NCI-H526 treated with DMSO at 0.1 percent for 48 hours (cell line): ENCODE data around the gene CCDC92B.
"Not testable (repeated sequence)": the region's sequence is repeated elsewhere in the genome, so short reads cannot be mapped to it uniquely, and the experiment has no call there.

Experiments
- DNase-seq: peaks from one replicate; lab custom pipeline; 2025; lab: John Stamatoyannopoulos, UW

The CCDC92B gene

GRCh38 chr17:2749058-2749783 lies at the start of gene CCDC92B:
TSS of gene CCDC92B (minus strand) at chr17:2749652. CDS start at chr17:2735145, 14,507 bp downstream.
- DNase-seq: peak; percentile 38

DNA sequence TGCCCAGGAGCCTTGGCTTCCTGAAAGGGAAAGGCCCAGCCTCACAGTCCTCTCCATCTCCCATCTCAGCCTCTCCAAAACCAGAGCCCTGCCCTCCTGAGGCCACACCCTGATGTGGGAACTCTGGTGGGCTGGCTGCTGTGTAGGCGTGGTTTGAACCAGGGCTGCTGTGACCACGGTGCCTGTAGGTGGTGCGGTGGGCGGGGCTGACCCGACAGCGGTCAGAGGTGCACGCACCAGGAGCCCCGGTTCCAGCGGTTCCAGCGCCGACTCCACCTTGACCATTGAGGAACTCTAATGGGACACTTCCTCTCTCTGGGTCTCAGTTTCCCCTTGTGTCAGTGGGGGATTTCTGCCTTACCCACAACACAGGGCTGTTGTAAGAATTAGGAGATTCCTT lies 49.2 kb upstream of the CCDC92B start:
- DNase-seq: no peak

DNA sequence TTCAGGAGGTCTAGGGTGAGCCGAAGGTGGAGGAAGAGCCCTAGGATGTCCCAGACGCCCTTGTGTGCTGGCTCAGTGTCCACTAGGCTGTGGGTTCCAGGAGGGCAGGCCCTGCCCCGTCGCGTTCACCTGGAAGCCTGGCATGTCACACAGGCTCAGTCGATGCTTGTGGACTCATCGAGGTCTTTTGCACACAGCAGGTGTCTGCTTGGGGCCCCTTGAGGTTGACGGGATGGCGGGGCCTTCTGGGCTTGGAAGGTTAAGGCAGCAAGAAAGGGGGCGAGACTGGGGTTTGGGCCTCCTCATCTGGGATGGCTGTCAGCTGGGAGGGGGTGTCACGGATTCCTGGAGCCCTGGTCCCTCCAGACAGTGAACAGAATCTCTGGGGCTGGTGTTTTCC lies 48.7 kb upstream of the CCDC92B start:
- no peak for DNase-seq

DNA sequence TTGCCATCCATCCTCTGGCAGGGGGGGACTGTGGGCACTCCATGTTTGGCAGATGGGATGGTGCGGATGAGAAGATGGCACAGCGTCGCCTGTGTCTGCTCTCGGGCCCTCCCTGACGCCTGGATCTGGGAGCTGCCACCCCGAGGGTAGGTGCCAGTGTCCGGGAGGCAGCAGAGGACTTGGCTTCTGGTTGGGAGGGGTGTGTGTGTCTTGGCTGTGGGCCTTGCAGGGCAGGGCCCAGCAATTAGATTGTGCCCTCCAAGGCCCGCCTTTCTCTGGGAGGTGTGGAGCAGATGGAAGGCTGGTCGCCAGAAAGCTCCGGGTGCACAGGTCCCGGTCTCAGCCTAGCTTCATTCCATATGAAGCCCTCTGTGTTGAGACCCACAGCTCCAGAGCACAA lies 48.2 kb upstream of the CCDC92B start:
- no peak for DNase-seq

- DNase-seq: no peak
Observed at GRCh38 chr17:2797226-2797625, 47.8 kb upstream of the CCDC92B start.

DNA sequence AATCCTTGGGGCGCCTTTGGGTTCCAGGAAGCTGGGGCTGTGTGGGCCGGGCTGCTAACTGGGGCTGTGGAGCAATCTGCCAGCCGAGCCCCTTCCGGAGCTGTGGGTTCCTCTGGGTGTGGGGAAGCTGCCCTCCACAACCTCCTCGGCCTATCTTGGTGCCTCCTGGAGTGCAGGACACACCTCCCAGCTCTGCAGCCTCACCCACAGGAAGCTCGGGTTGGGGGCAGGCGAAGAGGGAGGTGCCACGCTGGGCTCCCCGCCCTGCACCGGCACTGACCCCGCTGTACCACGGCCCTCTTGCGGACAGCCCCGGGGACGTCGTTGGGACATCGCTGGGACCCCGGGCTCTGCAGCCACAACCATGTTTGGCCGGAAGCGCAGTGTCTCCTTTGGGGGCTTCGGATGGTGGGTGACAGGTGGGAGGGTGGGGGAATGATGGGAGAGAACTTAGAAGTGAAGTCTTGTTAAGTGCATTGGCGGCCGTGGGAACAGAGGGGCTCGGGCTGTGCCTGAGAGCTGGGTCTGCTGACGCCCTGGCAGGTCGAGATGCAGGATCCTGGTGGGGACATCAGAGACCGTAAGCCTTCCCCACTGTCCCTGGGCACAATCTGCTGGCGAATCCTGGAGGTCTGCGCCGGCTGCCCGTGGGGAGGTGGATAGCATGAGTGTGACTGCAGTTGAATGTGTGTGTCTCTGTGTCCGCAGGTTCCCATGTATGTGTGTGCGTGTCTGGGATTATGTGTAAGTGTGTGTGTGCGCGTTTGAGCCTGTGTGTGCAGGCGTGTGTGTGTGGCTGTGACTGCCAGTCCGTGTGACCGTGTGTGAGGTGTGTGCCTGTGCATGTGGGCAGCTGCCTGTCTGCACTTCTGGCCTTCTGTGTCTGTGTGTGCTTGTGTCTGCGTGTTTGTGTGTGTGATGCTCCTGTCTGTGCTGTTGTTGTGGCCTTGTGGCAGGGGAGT lies 47.0 kb upstream of the CCDC92B start, which contains the start of gene RAP1GAP2:
TSS of gene RAP1GAP2 (plus strand) at position 275 of the 962 bp plus-strand sequence. CDS start at position 365, 90 bp downstream.
- DNase-seq: no peak

GRCh38 chr17:2795441-2796163 lies 46.1 kb upstream of the CCDC92B start:
- DNase-seq: no peak

DNA sequence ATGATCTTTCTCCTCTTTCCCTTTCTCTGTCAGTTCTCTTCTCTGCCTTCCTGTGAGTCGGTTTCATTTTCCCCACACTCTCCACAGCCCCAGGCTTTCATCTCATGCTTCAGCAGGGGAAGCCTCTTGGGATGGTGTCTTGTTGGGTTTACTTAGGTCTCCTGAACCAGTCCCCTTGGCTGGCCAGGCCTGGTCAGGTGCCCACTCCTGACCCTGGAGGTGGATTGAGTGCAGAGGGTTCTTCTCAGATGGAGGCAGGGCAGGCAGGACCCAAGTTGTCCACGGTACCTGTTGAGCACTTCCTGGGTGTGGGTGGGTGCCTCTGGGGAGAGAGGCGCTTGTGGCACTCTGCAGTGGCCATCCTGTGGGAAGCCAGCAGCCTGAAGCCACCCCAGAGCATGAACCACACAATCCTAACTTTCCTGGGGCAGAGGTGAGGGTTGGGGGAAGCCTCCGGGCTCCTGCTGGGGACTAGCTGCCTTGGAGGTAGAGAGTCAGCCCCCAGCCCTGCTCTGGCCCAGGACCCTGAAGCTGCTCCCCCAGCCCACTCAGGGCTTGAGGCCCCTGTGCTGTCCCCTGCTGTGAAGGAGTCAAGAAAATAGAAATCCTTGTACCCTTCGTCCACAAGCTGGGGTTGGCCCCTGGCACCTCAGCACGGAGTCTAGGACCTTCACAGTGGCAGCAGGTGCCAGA lies 44.8 kb upstream of the CCDC92B start:
- no peak for DNase-seq

GRCh38 chr17:2792366-2793169 lies 43.1 kb upstream of the CCDC92B start:
- DNase-seq: no peak

GRCh38 chr17:2789700-2790099 lies 40.2 kb upstream of the CCDC92B start:
- no peak for DNase-seq

DNA sequence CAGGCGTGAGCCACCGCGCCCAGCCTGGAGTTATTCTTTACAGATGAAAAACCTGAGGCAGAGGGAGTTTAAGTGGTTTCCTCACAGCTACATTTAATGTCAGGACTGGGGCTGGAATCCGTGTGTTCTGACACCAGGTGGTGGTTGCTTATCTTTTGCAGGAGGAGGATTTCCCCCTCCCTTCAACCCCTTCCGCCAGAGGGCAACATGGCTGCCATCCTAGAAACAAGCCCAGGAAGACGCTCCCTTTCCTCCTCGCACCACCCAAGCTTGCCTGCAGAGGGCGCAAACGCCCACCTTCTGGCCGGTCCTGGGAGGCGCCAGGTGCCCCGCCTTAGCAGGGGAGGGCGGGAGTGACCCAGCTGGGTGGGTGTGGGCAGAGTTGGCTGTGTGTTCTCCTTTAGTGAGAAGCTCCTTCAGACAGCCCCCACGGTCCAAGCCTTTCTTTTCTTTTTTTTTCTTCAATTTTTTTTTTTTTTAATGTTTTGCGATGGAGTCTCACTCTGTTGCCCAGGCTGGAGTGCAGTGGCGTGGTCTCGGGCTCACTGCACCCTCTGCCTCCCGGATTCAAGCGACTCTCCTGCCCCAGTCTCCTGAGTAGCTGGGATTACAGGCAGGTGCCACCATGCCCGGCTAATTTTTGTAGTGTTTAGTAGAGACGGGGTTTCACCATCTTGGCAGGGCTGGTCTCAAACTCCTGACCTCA lies 36.9 kb upstream of the CCDC92B start:
- DNase-seq: peak; percentile 66

DNA sequence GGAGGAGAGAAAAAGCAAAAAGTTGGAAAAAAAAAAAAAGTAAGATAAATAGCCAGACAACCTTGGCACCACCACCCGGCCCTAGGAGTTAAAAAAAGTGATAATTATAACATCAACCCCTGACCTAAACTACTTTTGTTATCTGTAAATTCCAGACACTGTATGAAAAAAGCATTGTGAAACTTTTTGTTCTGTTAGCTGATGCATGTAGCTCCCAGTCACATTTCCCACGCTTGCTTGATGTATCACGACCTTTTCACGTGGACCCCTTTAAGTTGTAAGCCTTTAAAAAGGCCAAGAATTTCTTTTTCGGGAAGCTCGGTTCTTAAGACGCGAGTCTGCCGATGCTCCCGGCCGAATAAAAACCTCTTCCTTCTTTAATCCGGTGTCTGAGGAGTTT lies 35.9 kb upstream of the CCDC92B start:
- not testable (repeated sequence) for DNase-seq

- DNase-seq: no peak
Observed at GRCh38 chr17:2784864-2785263, 35.4 kb upstream of the CCDC92B start.

GRCh38 chr17:2783310-2784030 lies 34.0 kb upstream of the CCDC92B start:
- DNase-seq: no peak

DNA sequence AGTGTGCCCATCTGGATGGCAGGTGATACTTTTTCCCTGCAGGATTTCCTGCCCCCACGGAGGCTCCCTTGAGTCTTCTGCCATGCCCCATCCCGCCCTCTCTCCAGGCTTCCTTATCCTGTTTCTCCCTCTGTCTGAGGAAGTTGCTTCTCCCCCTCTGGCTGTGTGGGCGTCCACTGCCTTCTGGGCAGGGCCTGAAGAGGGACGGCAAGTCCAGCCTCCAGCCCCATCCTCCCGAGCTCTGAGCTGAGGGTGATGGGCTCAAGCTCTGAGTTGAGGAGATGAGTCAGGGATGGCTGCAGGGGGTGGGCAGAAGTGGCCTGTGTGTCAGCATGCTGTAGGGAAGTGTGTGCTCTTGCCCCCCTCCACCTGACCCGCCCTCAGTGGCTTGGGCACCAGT lies 32.6 kb upstream of the CCDC92B start:
- no peak for DNase-seq

DNA sequence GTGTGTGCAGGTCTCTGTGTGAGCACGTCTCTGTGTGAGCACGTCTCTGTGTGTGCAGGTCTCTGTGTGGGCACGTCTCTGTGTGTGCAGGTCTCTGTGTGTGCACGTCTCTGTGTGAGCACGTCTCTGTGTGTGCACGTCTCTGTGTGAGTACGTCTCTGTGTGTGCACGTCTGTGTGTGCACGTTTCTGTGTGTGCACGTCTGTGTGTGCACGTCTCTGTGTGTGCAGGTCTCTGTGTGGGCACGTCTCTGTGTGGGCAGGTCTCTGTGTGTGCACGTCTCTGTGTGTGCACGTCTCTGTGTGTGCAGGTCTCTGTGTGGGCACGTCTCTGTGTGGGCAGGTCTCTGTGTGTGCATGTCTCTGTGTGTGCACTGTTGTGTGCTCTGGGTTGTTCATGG lies 32.1 kb upstream of the CCDC92B start:
- not testable (repeated sequence) for DNase-seq

DNA sequence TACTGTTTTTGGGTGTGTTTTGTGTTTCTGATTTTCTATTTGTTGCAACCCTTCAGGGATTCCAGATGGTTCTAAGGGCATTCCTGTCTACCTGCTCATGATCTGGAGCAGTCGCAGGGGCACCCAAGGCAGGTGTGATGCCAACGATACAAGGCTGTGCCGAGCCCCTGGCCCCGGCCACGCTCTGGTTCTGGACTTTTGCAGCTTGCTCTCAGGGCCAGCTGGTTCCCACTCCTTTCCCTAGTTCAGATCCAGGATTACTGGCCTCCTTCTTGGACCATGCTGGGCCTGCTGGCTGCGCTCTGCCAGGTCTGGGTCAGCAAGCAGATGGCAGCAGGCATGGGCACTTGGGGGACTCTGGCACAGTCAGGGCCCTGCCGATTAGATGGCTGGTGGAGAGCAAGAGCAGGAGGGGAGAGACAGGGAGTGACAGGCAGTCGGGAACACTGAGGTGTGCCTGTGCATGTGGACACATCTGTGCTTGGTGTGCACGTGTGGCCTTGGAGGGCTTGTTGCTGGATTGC lies 31.5 kb upstream of the CCDC92B start:
- no peak for DNase-seq

- no peak for DNase-seq
Observed at GRCh38 chr17:2780256-2780655, 30.8 kb upstream of the CCDC92B start.

DNA sequence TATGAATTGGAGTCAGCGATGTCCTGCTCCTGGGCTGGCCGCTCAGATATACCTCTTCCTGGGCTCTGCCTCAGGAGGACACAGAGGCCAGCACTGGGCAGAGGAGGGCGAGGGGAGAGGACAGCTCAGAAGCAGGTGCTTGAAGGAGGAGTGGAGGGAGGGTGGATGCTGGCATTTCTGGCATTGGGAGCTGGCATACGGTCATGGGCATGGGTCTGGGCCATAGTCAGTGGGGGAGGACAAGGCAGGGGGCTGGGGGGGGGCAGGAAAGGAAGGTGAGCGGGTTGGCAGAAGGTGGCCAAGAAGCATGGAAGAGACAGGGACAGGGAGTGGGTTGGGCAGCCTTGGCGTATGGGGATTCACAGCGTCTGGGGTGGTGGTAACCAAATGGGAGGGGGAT lies 30.1 kb upstream of the CCDC92B start:
- DNase-seq: no peak
